ENCODE results near the gene ANO1. TPM values are rescaled to one million over a fixed set of nuclear protein-coding genes. Genes with fewer than 3 reads are reported as not detected.

The ANO1 gene
- total RNA-seq, 1 experiment from 2014 or later: 10.9 TPM

GRCh38 chr11:70132641-70133040, 54.5 kb downstream of the ANO1 start:
- H3K4me3 Mint-ChIP-seq: no peak overlapping the region
- no peak overlapping the region for H3K4ac ChIP-seq (ENCODE audit: low read depth, low read length)
- no peak overlapping the region for H3K27ac Mint-ChIP-seq
- TF ChIP-seq, protein P1, sequence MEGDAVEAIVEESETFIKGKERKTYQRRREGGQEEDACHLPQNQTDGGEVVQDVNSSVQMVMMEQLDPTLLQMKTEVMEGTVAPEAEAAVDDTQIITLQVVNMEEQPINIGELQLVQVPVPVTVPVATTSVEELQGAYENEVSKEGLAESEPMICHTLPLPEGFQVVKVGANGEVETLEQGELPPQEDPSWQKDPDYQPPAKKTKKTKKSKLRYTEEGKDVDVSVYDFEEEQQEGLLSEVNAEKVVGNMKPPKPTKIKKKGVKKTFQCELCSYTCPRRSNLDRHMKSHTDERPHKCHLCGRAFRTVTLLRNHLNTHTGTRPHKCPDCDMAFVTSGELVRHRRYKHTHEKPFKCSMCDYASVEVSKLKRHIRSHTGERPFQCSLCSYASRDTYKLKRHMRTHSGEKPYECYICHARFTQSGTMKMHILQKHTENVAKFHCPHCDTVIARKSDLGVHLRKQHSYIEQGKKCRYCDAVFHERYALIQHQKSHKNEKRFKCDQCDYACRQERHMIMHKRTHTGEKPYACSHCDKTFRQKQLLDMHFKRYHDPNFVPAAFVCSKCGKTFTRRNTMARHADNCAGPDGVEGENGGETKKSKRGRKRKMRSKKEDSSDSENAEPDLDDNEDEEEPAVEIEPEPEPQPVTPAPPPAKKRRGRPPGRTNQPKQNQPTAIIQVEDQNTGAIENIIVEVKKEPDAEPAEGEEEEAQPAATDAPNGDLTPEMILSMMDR (conservative IDR thresholded peaks at IDR 0.05): no peak
- no peak overlapping the region for H2BK120ac ChIP-seq (ENCODE audit: low read depth, low read length, poor library complexity, severe bottlenecking)
- no peaks in the 10 kb centered on the region for H3K79me1 ChIP-seq (ENCODE audit: insufficient read depth, low read depth, low read length, poor library complexity, severe bottlenecking)
- no peak overlapping the region for H3T11ph ChIP-seq (ENCODE audit: low read length)
- no peak overlapping the region for H2AK5ac ChIP-seq (ENCODE audit: insufficient read length, low read length)
- no peak overlapping the region for H3K27ac ChIP-seq (ENCODE audit: insufficient read length, low read depth, low read length)
- no peaks in the 10 kb centered on the region for H4K20me1 ChIP-seq (ENCODE audit: control insufficient read depth, insufficient read depth, insufficient read length)
- peaks cover 7% of the 10 kb centered on the region; the same call in 1 of the 2 replicates for H3K4me1 ChIP-seq (ENCODE audit: insufficient read depth, low read length)
- H4K8ac ChIP-seq (replicated peaks; ENCODE audit: insufficient read length, low read depth, low read length): no peak overlapping the region
- H3K14ac ChIP-seq (ENCODE audit: insufficient read depth, low read length): no peak overlapping the region
- peaks cover 4% of the 10 kb centered on the region; the same call in 1 of the 2 replicates for H3K27me3 Mint-ChIP-seq (ENCODE audit: low read depth)
- H4K91ac ChIP-seq (ENCODE audit: insufficient read length, low read depth, low read length): no peak overlapping the region
- WGBS (ENCODE audit: extremely low coverage, insufficient read length, low lambda C conversion rate): no CpG with 5 or more reads among the region's 6 CpGs
- H3K4me2 ChIP-seq (ENCODE audit: insufficient read depth, insufficient read length, low read length): no peak overlapping the region
- no peak overlapping the region for H2BK15ac ChIP-seq (ENCODE audit: low read depth, low read length)
- H4K5ac ChIP-seq (ENCODE audit: insufficient read length, low read depth, low read length): no peak overlapping the region
- no peak overlapping the region for H2BK20ac ChIP-seq (ENCODE audit: low read depth, low read length, poor library complexity, severe bottlenecking)
- no peaks in the 10 kb centered on the region for H3K9me3 ChIP-seq (ENCODE audit: control insufficient read depth, low read depth, low read length)
- H2BK5ac ChIP-seq (ENCODE audit: insufficient read length, low read length): no peak overlapping the region
- no peak overlapping the region for H2AFZ ChIP-seq (ENCODE audit: low read length)
- H3K79me2 ChIP-seq (ENCODE audit: insufficient read depth, low read length): no peaks in the 10 kb centered on the region
- no peaks in the 10 kb centered on the region for H3K23me2 ChIP-seq (ENCODE audit: insufficient read length, low read depth, low read length, poor library complexity, severe bottlenecking)
- no peak overlapping the region for H3K18ac ChIP-seq (ENCODE audit: insufficient read length, low read depth, low read length)
- H3K56ac ChIP-seq (ENCODE audit: insufficient read length, low read depth, low read length): no peak overlapping the region
- H3K27me3 ChIP-seq (ENCODE audit: insufficient read depth, low read length): no peaks in the 10 kb centered on the region
- no peak for DNase-seq
- no peak overlapping the region for H3K9ac ChIP-seq (ENCODE audit: extremely low read depth, insufficient read length, low read length)
- peaks cover 34 to 39% of the 10 kb centered on the region in 2 experiments for H3K4me1 Mint-ChIP-seq
- H3K36me3 Mint-ChIP-seq (ENCODE audit: insufficient read depth in 1 of 3, low read depth in 3 of 3): peaks cover 0 to 3% (median 0%) of the 10 kb centered on the region in 3 experiments; a peak in 2 of 7 replicates
- H2BK12ac ChIP-seq (ENCODE audit: insufficient read length, low read depth, low read length): no peak overlapping the region
- no peaks in the 10 kb centered on the region for H3K9me3 Mint-ChIP-seq
- no peak overlapping the region for H3K23ac ChIP-seq (ENCODE audit: insufficient read length, low read depth, low read length)

Measured in H9 (cell line).